Lower leg skin (tissue), 3 donors: ENCODE data around the gene CCNQ.

Source experiments
- POLR2A ChIP-seq, 2 donors: fragments of 450-650 bp; IDR thresholded peaks; one replicate each; pipeline ENCODE4 v1.6.1; 2016 to 2017; ENCODE audit warnings: antibody characterized with exemption in 2 of 2, mild to moderate bottlenecking in 1 of 2, moderate library complexity in 1 of 2
- TF ChIP-seq, protein P1 (sequence below), 3 donors: fragments of 450-650 bp; IDR thresholded peaks; one replicate each; pipeline ENCODE4 v1.5.1; 2016; ENCODE audit warnings: antibody characterized with exemption in 3 of 3, mild to moderate bottlenecking in 3 of 3, moderate library complexity in 2 of 3

DNA sequence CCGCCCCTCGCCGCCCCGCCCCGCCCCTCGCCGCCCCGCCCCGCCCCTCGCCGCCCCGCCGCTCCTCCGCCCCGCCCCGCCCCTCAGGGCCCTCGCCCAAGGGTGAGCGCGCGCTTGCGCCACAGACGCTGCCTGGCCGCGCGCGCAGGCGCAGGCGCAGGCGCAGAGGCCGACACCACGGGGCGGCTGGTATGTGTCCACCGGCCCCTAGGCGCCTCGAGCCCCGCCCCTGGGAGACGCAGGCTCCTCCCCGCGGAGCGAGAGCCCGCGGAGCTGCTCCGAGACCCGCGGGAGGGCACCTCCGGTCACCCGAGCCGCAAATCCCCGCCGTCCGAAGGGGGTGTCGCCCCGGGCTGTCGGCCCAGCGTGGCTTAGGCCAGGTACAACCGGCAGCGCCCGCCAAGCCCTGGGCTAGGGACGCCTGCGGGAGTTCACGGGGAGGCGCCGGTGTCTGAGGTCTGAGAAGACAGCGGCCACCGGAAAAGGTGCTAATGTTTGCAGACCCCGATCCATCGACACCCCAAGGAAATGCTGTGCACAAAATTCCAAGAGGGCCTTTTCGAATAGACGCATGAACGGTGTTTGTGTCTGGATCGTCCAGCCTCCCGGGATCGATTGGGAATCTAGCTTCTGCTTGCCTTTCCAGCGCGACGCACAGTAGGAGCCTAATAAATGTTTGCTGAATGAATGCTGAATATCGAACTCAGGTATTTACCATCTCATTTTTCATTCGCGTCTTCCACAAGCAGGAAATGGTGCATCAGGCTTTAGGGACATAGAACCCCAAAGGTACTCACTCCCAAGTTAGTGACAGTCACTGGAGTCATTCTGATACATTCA, 473 bp upstream of the CCNQ start:
- no peak for TF ChIP-seq POLR2A (IDR thresholded peaks at IDR 0.05)
- TF ChIP-seq, protein P1, sequence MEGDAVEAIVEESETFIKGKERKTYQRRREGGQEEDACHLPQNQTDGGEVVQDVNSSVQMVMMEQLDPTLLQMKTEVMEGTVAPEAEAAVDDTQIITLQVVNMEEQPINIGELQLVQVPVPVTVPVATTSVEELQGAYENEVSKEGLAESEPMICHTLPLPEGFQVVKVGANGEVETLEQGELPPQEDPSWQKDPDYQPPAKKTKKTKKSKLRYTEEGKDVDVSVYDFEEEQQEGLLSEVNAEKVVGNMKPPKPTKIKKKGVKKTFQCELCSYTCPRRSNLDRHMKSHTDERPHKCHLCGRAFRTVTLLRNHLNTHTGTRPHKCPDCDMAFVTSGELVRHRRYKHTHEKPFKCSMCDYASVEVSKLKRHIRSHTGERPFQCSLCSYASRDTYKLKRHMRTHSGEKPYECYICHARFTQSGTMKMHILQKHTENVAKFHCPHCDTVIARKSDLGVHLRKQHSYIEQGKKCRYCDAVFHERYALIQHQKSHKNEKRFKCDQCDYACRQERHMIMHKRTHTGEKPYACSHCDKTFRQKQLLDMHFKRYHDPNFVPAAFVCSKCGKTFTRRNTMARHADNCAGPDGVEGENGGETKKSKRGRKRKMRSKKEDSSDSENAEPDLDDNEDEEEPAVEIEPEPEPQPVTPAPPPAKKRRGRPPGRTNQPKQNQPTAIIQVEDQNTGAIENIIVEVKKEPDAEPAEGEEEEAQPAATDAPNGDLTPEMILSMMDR (IDR thresholded peaks at IDR 0.05) = no peak
